GM12878 (cell line): ENCODE data around the gene TTLL6. TPM values are rescaled to one million over a fixed set of nuclear protein-coding genes. Genes with fewer than 3 reads are reported as not detected.

Experiments
- ATF7 ChIP-seq: fragments of 450-650 bp; IDR thresholded peaks from 2 replicates; pipeline ENCODE4 v1.6.1; 2016; ENCODE audit warnings: low read depth, mild to moderate bottlenecking
- BCL11A ChIP-seq: IDR thresholded peaks from 2 replicates; pipeline ENCODE4 v1.6.1; 2011; ENCODE audit warnings: low read depth, low read length
- BHLHE40 ChIP-seq, 2 experiments: fragments of 450-650 bp in 1 of 2; IDR thresholded peaks; 2 replicates each; pipeline ENCODE4 v1.6.1; 2011 to 2017; ENCODE audit warnings: low read depth in 2 of 2, borderline replicate concordance in 1 of 2, improper control_type of control experiment in 1 of 2, low read length in 1 of 2, mild to moderate bottlenecking in 1 of 2
- E2F8 ChIP-seq: fragments of 450-650 bp; IDR thresholded peaks from 2 replicates; pipeline ENCODE4 v1.6.1; 2018; ENCODE audit warnings: mild to moderate bottlenecking, low read depth, moderate library complexity; ENCODE audit not compliant: partially characterized antibody
- EED ChIP-seq: sonication (generic); IDR thresholded peaks from 2 replicates; pipeline ENCODE4 v1.6.1; 2016; ENCODE audit warnings: antibody characterized with exemption, low read depth
- ETV6 ChIP-seq, 2 experiments: fragments of 450-650 bp in 1 of 2; IDR thresholded peaks in 1 of 2; conservative IDR thresholded peaks in 1 of 2; 2 replicates each; pipeline ENCODE4 v1.6.1; 2014; ENCODE audit warnings: antibody characterized with exemption in 1 of 2, borderline replicate concordance in 1 of 2, low read depth in 1 of 2, mild to moderate bottlenecking in 1 of 2, moderate library complexity in 1 of 2
- FOXM1 ChIP-seq: IDR thresholded peaks from 2 replicates; pipeline ENCODE4 v1.6.1; 2012; ENCODE audit warnings: low read depth, mild to moderate bottlenecking, inconsistent platforms, low read length, moderate library complexity
- IRF4 ChIP-seq: IDR thresholded peaks from 2 replicates; pipeline ENCODE4 v1.6.1; 2011; ENCODE audit warnings: low read depth, low read length
- MEF2A ChIP-seq: IDR thresholded peaks from 2 replicates; pipeline ENCODE4 v1.6.1; 2011; ENCODE audit warnings: low read depth, mild to moderate bottlenecking, low read length, moderate library complexity; ENCODE audit not compliant: insufficient read depth
- MEF2B ChIP-seq: fragments of 450-650 bp; IDR thresholded peaks from 2 replicates; pipeline ENCODE4 v1.6.1; 2018; ENCODE audit warnings: mild to moderate bottlenecking, moderate library complexity; ENCODE audit not compliant: partially characterized antibody, poor library complexity, severe bottlenecking
- MLLT1 ChIP-seq: fragments of 450-650 bp; IDR thresholded peaks from 2 replicates; pipeline ENCODE4 v1.6.1; 2016; ENCODE audit warnings: mild to moderate bottlenecking
- PAX8 ChIP-seq: fragments of 450-650 bp; IDR thresholded peaks from 2 replicates; pipeline ENCODE4 v1.6.1; 2017; ENCODE audit warnings: mild to moderate bottlenecking, moderate library complexity
- PKNOX1 ChIP-seq: fragments of 450-650 bp; IDR thresholded peaks from 2 replicates; pipeline ENCODE4 v1.6.1; 2016; ENCODE audit warnings: mild to moderate bottlenecking
- PML ChIP-seq: IDR thresholded peaks from 2 replicates; pipeline ENCODE4 v1.6.1; 2012; ENCODE audit warnings: low read length, inconsistent platforms
- RAD51 ChIP-seq: fragments of 450-650 bp; IDR thresholded peaks from 2 replicates; pipeline ENCODE4 v1.6.1; 2016; ENCODE audit warnings: moderate library complexity, mild to moderate bottlenecking, inconsistent platforms
- SKIL ChIP-seq: fragments of 450-650 bp; IDR thresholded peaks from 2 replicates; pipeline ENCODE4 v1.6.1; 2017; ENCODE audit warnings: mild to moderate bottlenecking, low read depth, inconsistent platforms; ENCODE audit not compliant: poor library complexity, severe bottlenecking
- SMARCA5 ChIP-seq: fragments of 450-650 bp; IDR thresholded peaks from 2 replicates; pipeline ENCODE4 v1.6.1; 2017; ENCODE audit warnings: mild to moderate bottlenecking
- SPI1 ChIP-seq: IDR thresholded peaks from 2 replicates; pipeline ENCODE4 v1.6.1; 2011; ENCODE audit warnings: low read depth, mild to moderate bottlenecking, low read length, moderate library complexity, borderline replicate concordance; ENCODE audit not compliant: insufficient read depth
- TCF12 ChIP-seq: IDR thresholded peaks from 2 replicates; pipeline ENCODE4 v1.6.1; 2011; ENCODE audit warnings: low read depth, mild to moderate bottlenecking, low read length
- WRNIP1 ChIP-seq: IDR thresholded peaks from 2 replicates; pipeline ENCODE4 v1.6.1; 2011; ENCODE audit warnings: low read depth, low read length, improper control_type of control experiment, borderline replicate concordance
- polyA plus RNA-seq, 11 experiments: library from polyadenylated mRNA; depleted of rRNA in 4 of 11; unstranded in 6 of 11; stranded (reverse) in 5 of 11; fragments of >200 nt; fragmentation: Nextera tagmentation in 4 of 11; fragmentation: Illumina TruSeq in 1 of 11; extraction: Ambion mirVana in 4 of 11; extraction: Trizol in 1 of 11; gene quantifications; 1 replicate in 1 of 11; 2 replicates in 10 of 11; pipeline versions ENCODE4 v1.2.1 to v1.2.3, GENCODE V29; 2011 to 2016; ENCODE audit warnings: inconsistent platforms in 2 of 11, missing spikeins in 2 of 11, low read depth in 1 of 11
- total RNA-seq, 4 experiments: library from RNA; depleted of rRNA in 3 of 4; stranded (reverse); fragments of >200 nt in 3 of 4; fragmentation: Illumina TruSeq in 1 of 4; extraction: Trizol in 1 of 4; gene quantifications; 2 replicates each; pipeline versions ENCODE4 v1.2.1 to v1.2.3, GENCODE V29; 2013 to 2021

Gene TTLL6
- total and polyA plus RNA-seq, 10 of the 15 experiments (the other 5 are each of a cell fraction or from before 2014, with no cell fraction given) = 0.06 to 0.36 (median 0.13) TPM; not detected in 4

GRCh38 chr17:48841395-48841831 lies 24.4 kb upstream of the TTLL6 start (continued):
- TF ChIP-seq SMARCA5 (peak; percentile 18; the same call in 1 of the 2 replicates), MEF2A (0 out of 2 replicates have a peak, but pooled peaks have one; percentile 11), PKNOX1 (0 out of 2 replicates have a peak, but pooled peaks have one; percentile 14), MLLT1 (peak; percentile 90), ETV6 (conservative IDR thresholded peaks at IDR 0.05 in 1 of 2, IDR thresholded peaks at IDR 0.05 in 1 of 2; ENCODE audit: borderline replicate concordance in 1 of 2, low read depth in 1 of 2) (peak in 1 of 2 experiments; percentile 61; a peak in 1 of 4 replicates), TCF12 (no peak), IRF4 (peak; percentile 84), WRNIP1 (no peak), RAD51 (peak; percentile 74), PAX8 (0 out of 2 replicates have a peak, but pooled peaks have one; percentile 43), EED (peak; percentile 91), SKIL (peak; percentile 86), BCL11A (peak; percentile 23; the same call in 1 of the 2 replicates), E2F8 (peak; percentile 46), ATF7 (peak; percentile 79), FOXM1 (peak; percentile 51; the same call in 1 of the 2 replicates), MEF2B (peak; percentile 41), BHLHE40 (IDR thresholded peaks at IDR 0.05; ENCODE audit: borderline replicate concordance in 1 of 2, low read depth in 2 of 2, low read length in 1 of 2) (peak; percentile 80 to 84; a peak in 3 of 4 replicates), PML (no peak), SPI1 (0 out of 2 replicates have a peak, but pooled peaks have one; percentile 36)
